ENCODE data around the gene COX7A1.

DNA sequence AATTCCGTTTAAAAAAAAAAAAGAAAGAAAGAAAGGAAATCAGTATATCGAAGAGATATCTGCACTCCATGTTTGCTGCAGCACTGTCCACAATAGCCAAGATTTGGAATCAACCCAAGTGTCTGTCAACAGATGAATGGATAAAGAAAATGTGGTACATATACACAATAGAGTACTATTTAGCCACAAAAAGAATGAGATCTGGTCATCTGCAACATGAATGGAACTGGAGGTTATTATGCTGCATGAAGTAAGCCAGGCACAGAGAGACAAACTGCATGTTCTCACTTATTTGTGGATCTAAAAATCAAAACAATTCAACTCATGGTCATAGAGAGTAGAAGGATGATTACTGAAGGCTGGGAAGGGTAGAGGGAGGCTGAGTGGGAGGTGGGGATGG lies 45.9 kb upstream of the COX7A1 start:
- TF ChIP-seq CBX5 (IDR thresholded peaks at IDR 0.05; ENCODE audit: low read depth): no peak
- TF ChIP-seq, protein P1, sequence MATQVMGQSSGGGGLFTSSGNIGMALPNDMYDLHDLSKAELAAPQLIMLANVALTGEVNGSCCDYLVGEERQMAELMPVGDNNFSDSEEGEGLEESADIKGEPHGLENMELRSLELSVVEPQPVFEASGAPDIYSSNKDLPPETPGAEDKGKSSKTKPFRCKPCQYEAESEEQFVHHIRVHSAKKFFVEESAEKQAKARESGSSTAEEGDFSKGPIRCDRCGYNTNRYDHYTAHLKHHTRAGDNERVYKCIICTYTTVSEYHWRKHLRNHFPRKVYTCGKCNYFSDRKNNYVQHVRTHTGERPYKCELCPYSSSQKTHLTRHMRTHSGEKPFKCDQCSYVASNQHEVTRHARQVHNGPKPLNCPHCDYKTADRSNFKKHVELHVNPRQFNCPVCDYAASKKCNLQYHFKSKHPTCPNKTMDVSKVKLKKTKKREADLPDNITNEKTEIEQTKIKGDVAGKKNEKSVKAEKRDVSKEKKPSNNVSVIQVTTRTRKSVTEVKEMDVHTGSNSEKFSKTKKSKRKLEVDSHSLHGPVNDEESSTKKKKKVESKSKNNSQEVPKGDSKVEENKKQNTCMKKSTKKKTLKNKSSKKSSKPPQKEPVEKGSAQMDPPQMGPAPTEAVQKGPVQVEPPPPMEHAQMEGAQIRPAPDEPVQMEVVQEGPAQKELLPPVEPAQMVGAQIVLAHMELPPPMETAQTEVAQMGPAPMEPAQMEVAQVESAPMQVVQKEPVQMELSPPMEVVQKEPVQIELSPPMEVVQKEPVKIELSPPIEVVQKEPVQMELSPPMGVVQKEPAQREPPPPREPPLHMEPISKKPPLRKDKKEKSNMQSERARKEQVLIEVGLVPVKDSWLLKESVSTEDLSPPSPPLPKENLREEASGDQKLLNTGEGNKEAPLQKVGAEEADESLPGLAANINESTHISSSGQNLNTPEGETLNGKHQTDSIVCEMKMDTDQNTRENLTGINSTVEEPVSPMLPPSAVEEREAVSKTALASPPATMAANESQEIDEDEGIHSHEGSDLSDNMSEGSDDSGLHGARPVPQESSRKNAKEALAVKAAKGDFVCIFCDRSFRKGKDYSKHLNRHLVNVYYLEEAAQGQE (IDR thresholded peaks at IDR 0.05; ENCODE audit: low read depth, low read length): no peak
- no peak for TF ChIP-seq HDGF (IDR thresholded peaks at IDR 0.05)
- no peak for TF ChIP-seq POLR2A (IDR thresholded peaks at IDR 0.05; ENCODE audit: low read depth, low read length)
- TF ChIP-seq FOS (IDR thresholded peaks at IDR 0.05; ENCODE audit: borderline replicate concordance, extremely low read depth, insufficient read length): no peak
- TF ChIP-seq MXI1 (IDR thresholded peaks at IDR 0.05; ENCODE audit: low read depth, low read length): no peak

Measured in GM12878 (cell line).